Neural cell (in vitro differentiated cells): ENCODE measurements around the gene USH1C. TPM values are rescaled to one million over a fixed set of nuclear protein-coding genes. Genes with fewer than 3 reads are reported as not detected.

ENCODE experiments used
- H2AFZ ChIP-seq: fragments of 200-600, 300-800 bp; sonication (generic), shearing (Covaris generic); 2 replicates; pipeline ENCODE4 v1.6.0; 2014; ENCODE audit warnings: low read depth, mild to moderate bottlenecking, antibody characterized with exemption, low read length, moderate library complexity
- H3F3A ChIP-seq: fragments of 200-600 bp; shearing (Covaris generic); 2 replicates; pipeline ENCODE4 v1.6.1; 2016; ENCODE audit warnings: mild to moderate bottlenecking, moderate library complexity, mixed read lengths, antibody characterized with exemption, low read length; ENCODE audit not compliant: insufficient read depth, poor library complexity, severe bottlenecking
- H3K27ac ChIP-seq: fragments of 200-600, 300-800 bp; sonication (generic), shearing (Covaris generic); 2 replicates; pipeline ENCODE4 v1.5.1; 2014; ENCODE audit warnings: mild to moderate bottlenecking, low read length, moderate library complexity
- H3K27me3 ChIP-seq: fragments of 300-800, 200-600 bp; sonication (generic), shearing (Covaris generic); 2 replicates; pipeline ENCODE4 v1.6.0; 2014; ENCODE audit warnings: mild to moderate bottlenecking, low read depth, low read length, moderate library complexity; ENCODE audit not compliant: insufficient read depth
- H3K36me3 ChIP-seq: fragments of 300-800, 200-600 bp; sonication (generic), shearing (Covaris generic); 2 replicates; pipeline ENCODE4 v1.5.1; 2014; ENCODE audit warnings: mild to moderate bottlenecking, antibody characterized with exemption, low read length, moderate library complexity; ENCODE audit not compliant: insufficient read depth
- H3K4me2 ChIP-seq: fragments of 300-800, 200-600 bp; sonication (generic), shearing (Covaris generic); 2 replicates; pipeline ENCODE4 v1.6.0; 2014; ENCODE audit warnings: mild to moderate bottlenecking, low read length
- H3K4me3 ChIP-seq: fragments of 300-800, 200-600 bp; sonication (generic), shearing (Covaris generic); 2 replicates; pipeline ENCODE4 v1.5.1; 2014; ENCODE audit warnings: mild to moderate bottlenecking, low read length, moderate library complexity
- H3K79me2 ChIP-seq: fragments of 200-600 bp; shearing (Covaris generic); replicated peaks from 2 replicates; pipeline ENCODE4 v1.6.0; 2014; ENCODE audit warnings: mild to moderate bottlenecking, low read length, moderate library complexity; ENCODE audit not compliant: insufficient read depth
- H3K9ac ChIP-seq: fragments of 300-800, 200-600 bp; sonication (generic), shearing (Covaris generic); 2 replicates; pipeline ENCODE4 v1.6.1; 2016; ENCODE audit warnings: mild to moderate bottlenecking, low read length, mixed read lengths
- H3K9me2 ChIP-seq: fragments of 200-600 bp; shearing (Covaris generic); 2 replicates; pipeline ENCODE4 v1.6.1; 2016; ENCODE audit warnings: mild to moderate bottlenecking, low read length, mixed read lengths; ENCODE audit not compliant: insufficient read depth
- H3K9me3 ChIP-seq: fragments of 200-600, 300-800 bp; sonication (generic), shearing (Covaris generic); 2 replicates; pipeline ENCODE4 v1.6.1; 2016; ENCODE audit warnings: mild to moderate bottlenecking, mixed run types, low read length, moderate library complexity, mixed read lengths
- H4K20me1 ChIP-seq: fragments of 200-600 bp; shearing (Covaris generic); 2 replicates; pipeline ENCODE4 v1.6.1; 2016; ENCODE audit warnings: mild to moderate bottlenecking, mixed run types; ENCODE audit not compliant: insufficient read depth
- CTCF ChIP-seq: fragments of 450-650 bp; IDR thresholded peaks from 2 replicates; pipeline ENCODE4 v1.5.1; 2014; ENCODE audit warnings: antibody characterized with exemption, mild to moderate bottlenecking, moderate library complexity; ENCODE audit not compliant: poor library complexity, severe bottlenecking
- EP300 ChIP-seq: fragments of 450-650 bp; conservative IDR thresholded peaks from 2 replicates; pipeline ENCODE4 v1.6.1; 2014; ENCODE audit warnings: antibody characterized with exemption, mild to moderate bottlenecking, moderate library complexity; ENCODE audit not compliant: poor library complexity, severe bottlenecking
- EZH2 ChIP-seq: fragments of 200-600, 300-800 bp; shearing (Covaris generic), sonication (generic); IDR thresholded peaks from 2 replicates; pipeline ENCODE4 v1.6.1; 2014; ENCODE audit warnings: antibody characterized with exemption, low read length, borderline replicate concordance, mild to moderate bottlenecking; ENCODE audit not compliant: insufficient read depth, poor library complexity, severe bottlenecking
- MXI1 ChIP-seq: fragments of 450-650 bp; conservative IDR thresholded peaks from 2 replicates; pipeline ENCODE4 v1.6.1; 2014; ENCODE audit warnings: antibody characterized with exemption, mild to moderate bottlenecking; ENCODE audit not compliant: poor library complexity, severe bottlenecking
- POLR2AphosphoS5 ChIP-seq: IDR thresholded peaks from 2 replicates; pipeline ENCODE4 v1.6.1; 2012
- RAD21 ChIP-seq: fragments of 450-650 bp; conservative IDR thresholded peaks from 2 replicates; pipeline ENCODE4 v1.6.1; 2014; ENCODE audit warnings: antibody characterized with exemption, mild to moderate bottlenecking, moderate library complexity
- REST ChIP-seq: IDR thresholded peaks from 2 replicates; pipeline ENCODE4 v1.6.1; 2012; ENCODE audit warnings: borderline replicate concordance
- SMC3 ChIP-seq: fragments of 450-650 bp; conservative IDR thresholded peaks from 2 replicates; pipeline ENCODE4 v1.6.1; 2014; ENCODE audit warnings: antibody characterized with exemption, mild to moderate bottlenecking, moderate library complexity; ENCODE audit not compliant: poor library complexity
- TAF1 ChIP-seq: IDR thresholded peaks from 2 replicates; pipeline ENCODE4 v1.6.1; 2012; ENCODE audit warnings: low read depth
- polyA plus RNA-seq: library from polyadenylated mRNA; depleted of rRNA; stranded (reverse); fragments of >200 nt; gene quantifications from 2 replicates; pipeline ENCODE4 v1.2.3, GENCODE V29; 2014

The USH1C gene
- polyA plus RNA-seq, 1 donor from 2014 or later, result 0.67 TPM

- Histone ChIP-seq H3K4me2 (no peak overlapping the region), H3K36me3 (no peaks in the 10 kb centered on the region), H2AFZ (no peak overlapping the region), H3K27me3 (no peaks in the 10 kb centered on the region), H3F3A (no peaks in the 10 kb centered on the region), H3K9me2 (no peaks in the 10 kb centered on the region), H3K4me3 (no peak overlapping the region), H3K9ac (no peak overlapping the region), H3K27ac (no peak overlapping the region), H3K9me3 (no peaks in the 10 kb centered on the region), H4K20me1 (no peaks in the 10 kb centered on the region), H3K79me2 (no peaks in the 10 kb centered on the region)
- no peak for TF ChIP-seq TAF1
- no peak for TF ChIP-seq EP300
- no peak for TF ChIP-seq EZH2
- TF ChIP-seq POLR2AphosphoS5, result no peak
- no peak for TF ChIP-seq RAD21
- no peak for TF ChIP-seq CTCF
- no peak for TF ChIP-seq REST
- no peak for TF ChIP-seq MXI1
- no peak for TF ChIP-seq SMC3
Observed at GRCh38 chr11:17498058-17498457, 46.2 kb downstream of the USH1C start.

- Histone ChIP-seq H3K9me2 (no peaks in the 10 kb centered on the region), H3K4me2 (no peak overlapping the region), H3F3A (no peaks in the 10 kb centered on the region), H3K9me3 (no peaks in the 10 kb centered on the region), H3K9ac (no peak overlapping the region), H3K27me3 (no peaks in the 10 kb centered on the region), H3K36me3 (no peaks in the 10 kb centered on the region), H3K4me3 (no peak overlapping the region), H2AFZ (no peak overlapping the region), H3K27ac (no peak overlapping the region), H3K79me2 (no peaks in the 10 kb centered on the region), H4K20me1 (no peaks in the 10 kb centered on the region)
- no peak for TF ChIP-seq EP300
- TF ChIP-seq SMC3, result no peak
- TF ChIP-seq MXI1, result no peak
- no peak for TF ChIP-seq CTCF
- TF ChIP-seq REST, result no peak
- no peak for TF ChIP-seq RAD21
Observed at GRCh38 chr11:17496406-17496805, 47.8 kb downstream of the USH1C start.
